OCI-LY1 (cell line): ENCODE measurements around the gene SERP2.

Experiments
- EZH2 ChIP-seq: fragments of 200-600 bp; sonication (generic), shearing (Covaris generic); IDR thresholded peaks from 2 replicates; pipeline ENCODE4 v1.8.0; 2017; ENCODE audit warnings: borderline replicate concordance, mixed run types, mild to moderate bottlenecking, antibody characterized with exemption, low read length, moderate library complexity, mixed read lengths
- TF ChIP-seq, protein P1 (sequence below): fragments of 200-600 bp; sonication (generic), shearing (Covaris generic); IDR thresholded peaks from 2 replicates; pipeline ENCODE4 v1.5.1; 2017; ENCODE audit warnings: mild to moderate bottlenecking, antibody characterized with exemption, low read length, moderate library complexity, mixed read lengths

DNA sequence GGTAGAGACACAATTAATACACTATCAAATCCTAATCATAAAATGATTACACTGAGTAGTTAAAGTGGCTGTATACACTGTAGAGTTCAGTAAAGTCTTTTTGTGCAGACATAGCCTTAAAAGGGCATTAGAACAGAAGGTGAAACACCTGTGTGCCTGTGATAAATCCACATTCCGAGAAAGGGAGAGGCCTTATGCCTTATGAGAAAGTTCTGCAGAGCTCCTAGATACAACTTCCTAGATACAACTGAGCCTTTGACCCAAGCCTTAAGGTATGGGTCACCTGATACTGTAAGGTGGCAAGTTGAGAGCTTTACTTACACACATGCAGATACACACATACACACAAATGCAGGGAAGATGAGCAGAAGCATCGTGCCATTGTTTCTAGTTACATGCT lies 6.3 kb downstream of the SERP2 start:
- TF ChIP-seq, protein P1, sequence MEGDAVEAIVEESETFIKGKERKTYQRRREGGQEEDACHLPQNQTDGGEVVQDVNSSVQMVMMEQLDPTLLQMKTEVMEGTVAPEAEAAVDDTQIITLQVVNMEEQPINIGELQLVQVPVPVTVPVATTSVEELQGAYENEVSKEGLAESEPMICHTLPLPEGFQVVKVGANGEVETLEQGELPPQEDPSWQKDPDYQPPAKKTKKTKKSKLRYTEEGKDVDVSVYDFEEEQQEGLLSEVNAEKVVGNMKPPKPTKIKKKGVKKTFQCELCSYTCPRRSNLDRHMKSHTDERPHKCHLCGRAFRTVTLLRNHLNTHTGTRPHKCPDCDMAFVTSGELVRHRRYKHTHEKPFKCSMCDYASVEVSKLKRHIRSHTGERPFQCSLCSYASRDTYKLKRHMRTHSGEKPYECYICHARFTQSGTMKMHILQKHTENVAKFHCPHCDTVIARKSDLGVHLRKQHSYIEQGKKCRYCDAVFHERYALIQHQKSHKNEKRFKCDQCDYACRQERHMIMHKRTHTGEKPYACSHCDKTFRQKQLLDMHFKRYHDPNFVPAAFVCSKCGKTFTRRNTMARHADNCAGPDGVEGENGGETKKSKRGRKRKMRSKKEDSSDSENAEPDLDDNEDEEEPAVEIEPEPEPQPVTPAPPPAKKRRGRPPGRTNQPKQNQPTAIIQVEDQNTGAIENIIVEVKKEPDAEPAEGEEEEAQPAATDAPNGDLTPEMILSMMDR, result no peak
- TF ChIP-seq EZH2, result no peak
